GM21390 (cell line): ENCODE results near the gene PPP4C.

Experiments used
- ATAC-seq: cut with Tn5 transposase; IDR thresholded peaks from one replicate; pipeline ENCODE4 v1.9.1; 2021; ENCODE audit not compliant: unreplicated experiment

The PPP4C gene

GRCh38 chr16:30054959-30055553, 20.7 kb upstream of the PPP4C start:
- no peak for ATAC-seq

GRCh38 chr16:30060346-30060745, 15.4 kb upstream of the PPP4C start:
- no peak for ATAC-seq

- ATAC-seq, result no peak
Measured at GRCh38 chr16:30060836-30061554, 14.8 kb upstream of the PPP4C start.

GRCh38 chr16:30063278-30063892, 12.4 kb upstream of the PPP4C start:
- no peak for ATAC-seq

GRCh38 chr16:30063893-30064728, 11.7 kb upstream of the PPP4C start:
- ATAC-seq, result peak; percentile 39

- no peak for ATAC-seq
Measured at GRCh38 chr16:30064729-30065101, 11.1 kb upstream of the PPP4C start.

- ATAC-seq, result peak; percentile 76
Measured at GRCh38 chr16:30065102-30065942, 10.5 kb upstream of the PPP4C start, which contains the start of gene ALDOA. TSS of gene ALDOA (plus strand) at chr16:30065760. CDS start at chr16:30066898, 1,138 bp downstream.

- no peak for ATAC-seq
Measured at GRCh38 chr16:30065943-30066760, 9.6 kb upstream of the PPP4C start.

GRCh38 chr16:30066761-30067583, 8.8 kb upstream of the PPP4C start:
- no peak for ATAC-seq

GRCh38 chr16:30067584-30067916, 8.2 kb upstream of the PPP4C start:
- ATAC-seq, result no peak

- ATAC-seq, result no peak
Measured at GRCh38 chr16:30068333-30068732, 7.5 kb upstream of the PPP4C start.

- no peak for ATAC-seq
Measured at GRCh38 chr16:30068750-30069610, 6.8 kb upstream of the PPP4C start.

- no peak for ATAC-seq
Measured at GRCh38 chr16:30069611-30070462, 6.0 kb upstream of the PPP4C start.

- no peak for ATAC-seq
Measured at GRCh38 chr16:30070490-30070889, 5.3 kb upstream of the PPP4C start.

GRCh38 chr16:30076276-30076791, 540 bp downstream of the PPP4C start:
- ATAC-seq, result peak; percentile 8

- no peak for ATAC-seq
Measured at GRCh38 chr16:30077656-30078055, 1.9 kb downstream of the PPP4C start.

GRCh38 chr16:30078744-30079143, 3.0 kb downstream of the PPP4C start:
- ATAC-seq, result no peak
